Measurements from ENCODE around the gene MAPKAPK2.
A peak's percentile ranks its signal among the peaks of the same experiment; 100 is the strongest.

MAPKAPK2 gene

GRCh38 chr1:206684003-206684402, 702 bp upstream of the MAPKAPK2 start:
- DNase-seq (ENCODE audit: low read depth in 2 of 2), result no peak

GRCh38 chr1:206685334-206685768, 646 bp downstream of the MAPKAPK2 start:
- no peak for DNase-seq (ENCODE audit: low read depth in 2 of 2)

- peak in 1 of 2 donors; percentile 37 for DNase-seq (ENCODE audit: low read depth in 2 of 2)
These were observed 1.2 kb downstream of the MAPKAPK2 start for GRCh38 chr1:206685769-206686477.

- no peak for DNase-seq (ENCODE audit: low read depth in 2 of 2)
These were observed 2.0 kb downstream of the MAPKAPK2 start for GRCh38 chr1:206686478-206687249.

- no peak for DNase-seq (ENCODE audit: low read depth in 2 of 2)
These were observed 2.7 kb downstream of the MAPKAPK2 start for GRCh38 chr1:206687251-206687914.

GRCh38 chr1:206687915-206688442, 3.3 kb downstream of the MAPKAPK2 start:
- no peak for DNase-seq (ENCODE audit: low read depth in 2 of 2)

GRCh38 chr1:206690516-206690915, 5.8 kb downstream of the MAPKAPK2 start:
- DNase-seq (ENCODE audit: low read depth in 2 of 2), result no peak

GRCh38 chr1:206691604-206692003, 6.9 kb downstream of the MAPKAPK2 start:
- DNase-seq (ENCODE audit: low read depth in 2 of 2), result no peak

- DNase-seq (ENCODE audit: low read depth in 2 of 2), result no peak
These were observed 8.3 kb downstream of the MAPKAPK2 start for GRCh38 chr1:206693029-206693428.

GRCh38 chr1:206693592-206693991, 8.9 kb downstream of the MAPKAPK2 start:
- DNase-seq (ENCODE audit: low read depth in 2 of 2), result no peak

GRCh38 chr1:206694171-206695124, 9.7 kb downstream of the MAPKAPK2 start:
- no peak for DNase-seq (ENCODE audit: low read depth in 2 of 2)

- no peak for DNase-seq (ENCODE audit: low read depth in 2 of 2)
These were observed 11.0 kb downstream of the MAPKAPK2 start for GRCh38 chr1:206695733-206696132.

- DNase-seq (ENCODE audit: low read depth in 2 of 2), result no peak
These were observed 12.3 kb downstream of the MAPKAPK2 start for GRCh38 chr1:206696812-206697585.

GRCh38 chr1:206698011-206698410, 13.3 kb downstream of the MAPKAPK2 start:
- DNase-seq (ENCODE audit: low read depth in 2 of 2), result no peak

GRCh38 chr1:206699000-206699586, 14.4 kb downstream of the MAPKAPK2 start:
- no peak for DNase-seq (ENCODE audit: low read depth in 2 of 2)

GRCh38 chr1:206699626-206700025, 14.9 kb downstream of the MAPKAPK2 start:
- DNase-seq (ENCODE audit: low read depth in 2 of 2), result no peak

GRCh38 chr1:206700445-206701036, 15.8 kb downstream of the MAPKAPK2 start:
- DNase-seq (ENCODE audit: low read depth in 2 of 2), result no peak

GRCh38 chr1:206702260-206702659, 17.6 kb downstream of the MAPKAPK2 start:
- no peak for DNase-seq (ENCODE audit: low read depth in 2 of 2)

- no peak for DNase-seq (ENCODE audit: low read depth in 2 of 2)
These were observed 18.1 kb downstream of the MAPKAPK2 start for GRCh38 chr1:206702803-206703202.

- DNase-seq (ENCODE audit: low read depth in 2 of 2), result peak; percentile 42 to 62
These were observed 19.0 kb downstream of the MAPKAPK2 start for GRCh38 chr1:206703661-206704060.

Data from stimulated activated CD8-positive, alpha-beta memory T cell treated with anti-CD3 and anti-CD28 coated beads, Interleukin-15, amount 100 ng/mL, for 48 hours (primary cell).